Right lobe of liver (tissue), 6 donors: Measurements from ENCODE around the gene PHEX. TPM values are rescaled to one million over a fixed set of nuclear protein-coding genes. Genes with fewer than 3 reads are reported as not detected.
A peak's percentile ranks its signal among the peaks of the same experiment; 100 is the strongest.

Source experiments
- ATAC-seq, 4 donors: fragments of 200-7000 bp; cut with Tn5 transposase; one replicate each; pipeline ENCODE4 v1.9.1; 2020; ENCODE audit warnings: mild to moderate bottlenecking in 4 of 4, moderate library complexity in 4 of 4
- DNase-seq, 3 donors: peaks; one replicate each; pipeline ENCODE4 v3.0.0-alpha.2; 2020
- H3K27ac ChIP-seq, 3 donors: fragments of 200-600 bp; one replicate each; pipeline ENCODE4 v1.8.0; 2022
- H3K27me3 ChIP-seq, 2 donors: fragments of 200-600 bp; one replicate each; pipeline ENCODE4 v1.8.0; 2022
- H3K36me3 ChIP-seq, 4 donors: fragments of 200-600 bp; sonication (generic) in 1 of 4; one replicate each; pipeline versions ENCODE4 v1.5.1 to v1.8.0; 2017 to 2022; ENCODE audit warnings: control low read depth in 1 of 4
- H3K4me1 ChIP-seq, 4 donors: fragments of 200-600 bp; sonication (generic) in 1 of 4; one replicate each; pipeline versions ENCODE4 v1.5.1 to v1.8.0; 2017 to 2022; ENCODE audit warnings: control low read depth in 1 of 4
- H3K4me3 ChIP-seq, 3 donors: fragments of 200-600 bp; one replicate each; pipeline ENCODE4 v1.8.0; 2022
- H3K9me3 ChIP-seq, 4 donors: fragments of 200-600 bp; sonication (generic) in 1 of 4; one replicate each; pipeline versions ENCODE4 v1.5.1 to v1.8.0; 2017 to 2022; ENCODE audit warnings: control low read depth in 1 of 4
- CTCF ChIP-seq, 4 donors: fragments of 200-600 bp in 3 of 4; fragments of 450-650 bp in 1 of 4; IDR thresholded peaks; one replicate each; pipeline versions ENCODE4 v1.5.1 to v1.8.0; 2016 to 2022; ENCODE audit warnings: antibody characterized with exemption in 4 of 4, mild to moderate bottlenecking in 2 of 4
- POLR2A ChIP-seq: fragments of 450-650 bp; IDR thresholded peaks from one replicate; pipeline ENCODE4 v1.6.1; 2017; ENCODE audit warnings: antibody characterized with exemption, mild to moderate bottlenecking
- WGBS: methylation state at CpG from one replicate; pipeline ENCODE4 v1.1.6; 2018; ENCODE audit warnings: low coverage, low lambda C conversion rate; ENCODE audit not compliant: insufficient coverage; ENCODE audit errors: missing lambda C conversion rate; 5-methylcytosine and 5-hydroxymethylcytosine counted together
- intact Hi-C, 2 donors: fragments of 100-400 bp; cut with DNase I; formaldehyde crosslinking; loops; one replicate each; pipeline versions ENCODE4 v1.11.2 to v1.14.1; 2022
- total RNA-seq, 6 experiments: library from RNA; depleted of rRNA in 2 of 6; stranded (reverse); fragments of >200 nt in 2 of 6; fragmentation: NEBNext Ultra II Directional in 3 of 6; extraction: Animal tissue kit (Norgen Biotek cat#: 25700) in 3 of 6; gene quantifications; one replicate each; pipeline versions ENCODE4 v1.1.0 to v1.2.4, GENCODE V29; 2016 to 2023
- donor health status: DM: no; HTN: yes; CAD: no.
- donor health status: DM: no; HTN: no; CAD: no.
- donor health status: DM: no; HTN: no; CAD: no.
- donor health status: DM: no; HTN: yes; CAD: no.
- donor health status: DM: no; HTN: yes; CAD: no.

Gene PHEX
- total RNA-seq, 6 experiments from 2014 or later: 0.13 TPM; not detected in 5

- H3K36me3 ChIP-seq: no peaks in the 10 kb centered on the region
Observed at GRCh38 chrX:22135994-22136684, 104.0 kb downstream of the PHEX start.

GRCh38 chrX:22136711-22137110 lies 104.6 kb downstream of the PHEX start:
- Histone ChIP-seq H3K27ac (no peak overlapping the region), H3K4me3 (no peak overlapping the region), H3K27me3 (peaks cover 0 to 4% of the 10 kb centered on the region in 2 donors), H3K36me3 (no peaks in the 10 kb centered on the region), H3K9me3 (no peaks in the 10 kb centered on the region), H3K4me1 (no peaks in the 10 kb centered on the region)
- intact Hi-C loops: no loop called here
- no peak for DNase-seq
- WGBS: 54% methylated on average over 5 of the region's 5 CpGs
- ATAC-seq: no peak
- no peak for TF ChIP-seq POLR2A
- TF ChIP-seq CTCF (IDR thresholded peaks at IDR 0.05): no peak

More at GRCh38 chrX:22135994-22136684, 104.0 kb downstream of the PHEX start:
- DNase-seq (no peak), ATAC-seq (peak; percentile 49 to 92 (median 68))
- no peaks in the 10 kb centered on the region for H3K9me3 ChIP-seq
- no peak overlapping the region for H3K4me3 ChIP-seq
- no peaks in the 10 kb centered on the region for H3K4me1 ChIP-seq
- intact Hi-C loops: no loop called here
- TF ChIP-seq CTCF (IDR thresholded peaks at IDR 0.05): peak; percentile 63 to 80 (median 75)
- no peak for TF ChIP-seq POLR2A
- H3K27ac ChIP-seq: no peak overlapping the region
- 20% methylated on average over 11 of the region's 11 CpGs for WGBS
- peaks cover 0 to 6% of the 10 kb centered on the region in 2 donors for H3K27me3 ChIP-seq

GRCh38 chrX:22139822-22140221 lies 107.7 kb downstream of the PHEX start:
- no peaks in the 10 kb centered on the region for H3K9me3 ChIP-seq
- no peak overlapping the region for H3K27ac ChIP-seq
- no peak for ATAC-seq
- no peaks in the 10 kb centered on the region for H3K27me3 ChIP-seq
- intact Hi-C loops: no loop called here
- no peak overlapping the region for H3K4me3 ChIP-seq
- no peak for TF ChIP-seq CTCF (IDR thresholded peaks at IDR 0.05)
- no peak for TF ChIP-seq POLR2A
- no peak for DNase-seq
- no CpG with 5 or more reads among the region's 1 CpG for WGBS
- no peaks in the 10 kb centered on the region for H3K4me1 ChIP-seq
- no peaks in the 10 kb centered on the region for H3K36me3 ChIP-seq

- TF ChIP-seq POLR2A (no peak), CTCF (IDR thresholded peaks at IDR 0.05) (no peak)
- H3K9me3 ChIP-seq: no peaks in the 10 kb centered on the region
- no peak for DNase-seq
- no peak for ATAC-seq
- no peaks in the 10 kb centered on the region for H3K4me1 ChIP-seq
- H3K4me3 ChIP-seq: no peak overlapping the region
- H3K36me3 ChIP-seq: no peaks in the 10 kb centered on the region
- H3K27me3 ChIP-seq: no peaks in the 10 kb centered on the region
- intact Hi-C loops: no loop called here
- H3K27ac ChIP-seq: no peak overlapping the region
- WGBS: 42% methylated on average over 4 of the region's 4 CpGs
Observed at GRCh38 chrX:22141047-22141730, 109.1 kb downstream of the PHEX start.
